ENCODE data around the gene CD200R1L. TPM values are rescaled to one million over a fixed set of nuclear protein-coding genes. Genes with fewer than 3 reads are reported as not detected.
"Not testable (repeated sequence)": the region's sequence is repeated elsewhere in the genome, so short reads cannot be mapped to it uniquely, and the experiment has no call there.

CD200R1L gene
- not detected in 2 replicates for polyA plus RNA-seq (2014; cell fraction: cytosol; rRNA removed)
- not detected in 2 replicates for polyA plus RNA-seq (2014; cell fraction: nucleus; rRNA removed)

- DNase-seq (ENCODE audit: low spot score): no peak
Observed at GRCh38 chr3:112846764-112847163, at the start of gene CD200R1L. CD200R1L (minus strand) TSS chr3:112846864; CDS start chr3:112829367, 17,497 bp downstream.

GRCh38 chr3:112894258-112894657 lies 47.6 kb upstream of the CD200R1L start:
- DNase-seq (ENCODE audit: low spot score): no peak

DNA sequence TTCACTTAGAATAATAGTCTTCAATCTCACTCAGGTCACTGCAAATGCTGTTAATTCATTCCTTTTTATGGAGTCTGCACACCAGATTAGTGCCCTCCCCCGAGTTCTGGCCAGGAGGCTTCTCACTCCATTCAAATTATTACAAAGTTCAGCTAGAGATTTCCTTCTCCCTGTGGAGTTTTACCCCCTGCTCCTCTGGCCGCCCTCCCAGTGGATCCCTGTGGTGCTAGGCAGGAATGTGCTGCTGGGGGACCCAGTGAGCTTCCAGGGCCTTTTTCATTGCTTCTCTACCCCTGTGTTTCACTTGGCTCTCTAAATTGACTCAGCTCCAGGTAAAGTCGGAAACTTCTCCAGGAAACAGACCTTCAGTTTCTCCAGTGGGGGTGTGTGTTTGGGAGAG lies 42.7 kb upstream of the CD200R1L start:
- DNase-seq (ENCODE audit: low spot score): no peak

DNA sequence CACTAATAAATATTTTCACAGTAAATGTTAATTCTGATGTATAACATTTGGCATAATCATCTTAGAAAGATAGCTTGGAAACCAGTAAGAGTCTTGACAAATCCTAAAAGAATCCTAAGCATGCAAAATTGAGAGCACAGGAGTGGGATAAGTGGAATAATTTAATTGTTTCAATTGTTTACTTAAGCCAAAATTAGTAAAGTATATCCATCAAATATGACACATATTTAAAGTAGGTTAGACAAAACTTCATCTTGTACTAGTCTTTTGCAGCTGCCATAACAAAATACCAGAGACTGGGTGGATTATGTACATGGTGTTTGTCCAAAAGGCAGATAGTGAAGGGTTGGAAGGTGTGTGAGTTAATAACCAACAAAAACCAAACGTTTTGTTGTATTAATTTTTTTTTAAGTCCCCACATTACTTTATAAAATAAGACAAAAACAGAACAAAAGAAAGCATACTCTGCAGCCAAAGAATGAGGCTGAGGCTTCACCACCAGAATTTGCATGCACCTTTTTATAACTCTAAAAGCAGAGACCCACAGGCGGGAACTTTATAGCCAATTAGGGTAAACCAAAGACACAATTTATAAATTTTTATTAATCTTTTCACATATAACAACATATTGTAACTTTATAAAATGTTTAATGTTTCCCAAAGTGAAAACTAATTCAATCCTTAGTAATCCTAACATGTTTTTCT lies 41.9 kb upstream of the CD200R1L start:
- no peak for DNase-seq (ENCODE audit: low spot score)

GRCh38 chr3:112884678-112885290 lies 38.1 kb upstream of the CD200R1L start:
- no peak for DNase-seq (ENCODE audit: low spot score)

- no peak for DNase-seq (ENCODE audit: low spot score)
Observed at GRCh38 chr3:112881891-112882290, 35.2 kb upstream of the CD200R1L start.

- no peak for DNase-seq (ENCODE audit: low spot score)
Observed at GRCh38 chr3:112875561-112875960, 28.9 kb upstream of the CD200R1L start.

DNA sequence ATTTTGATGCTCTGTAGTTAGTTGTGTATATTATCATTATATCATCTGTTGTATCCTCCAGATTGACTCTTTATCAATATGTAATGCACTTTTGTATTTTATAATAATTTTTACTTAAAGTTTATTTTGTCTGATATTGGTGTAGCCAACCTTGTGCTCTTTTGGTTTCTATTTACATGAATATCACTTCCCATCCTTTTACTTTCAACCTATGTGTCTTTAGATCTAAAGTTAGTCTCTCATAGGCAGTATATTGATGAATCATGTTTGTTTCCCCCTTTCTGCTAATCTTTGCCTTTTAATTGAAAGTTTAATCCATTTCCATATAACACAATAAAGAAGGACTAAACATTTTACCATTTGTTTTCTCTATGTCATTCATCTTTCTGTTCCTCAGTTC lies 28.1 kb upstream of the CD200R1L start:
- no peak for DNase-seq (ENCODE audit: low spot score)

DNA sequence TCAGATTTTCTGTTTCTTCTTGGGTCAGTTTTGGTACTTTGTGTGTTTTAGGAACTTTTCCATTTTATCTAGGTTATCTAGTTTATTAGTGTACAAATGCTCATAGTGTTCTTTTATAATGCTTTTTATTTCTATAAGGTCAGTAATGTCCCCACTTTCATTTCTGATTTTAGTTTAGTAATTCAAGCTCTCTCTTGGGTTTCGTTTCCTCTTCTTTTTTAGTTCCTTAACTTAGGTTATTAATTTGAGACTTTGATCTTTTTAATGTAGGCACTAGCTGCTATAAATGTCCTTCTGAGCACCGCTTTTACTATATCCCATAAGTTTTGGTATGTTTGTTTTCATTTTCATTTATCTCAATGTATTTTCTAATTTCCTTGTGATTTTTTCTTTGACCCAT lies 27.0 kb upstream of the CD200R1L start:
- no peak for DNase-seq (ENCODE audit: low spot score)

DNA sequence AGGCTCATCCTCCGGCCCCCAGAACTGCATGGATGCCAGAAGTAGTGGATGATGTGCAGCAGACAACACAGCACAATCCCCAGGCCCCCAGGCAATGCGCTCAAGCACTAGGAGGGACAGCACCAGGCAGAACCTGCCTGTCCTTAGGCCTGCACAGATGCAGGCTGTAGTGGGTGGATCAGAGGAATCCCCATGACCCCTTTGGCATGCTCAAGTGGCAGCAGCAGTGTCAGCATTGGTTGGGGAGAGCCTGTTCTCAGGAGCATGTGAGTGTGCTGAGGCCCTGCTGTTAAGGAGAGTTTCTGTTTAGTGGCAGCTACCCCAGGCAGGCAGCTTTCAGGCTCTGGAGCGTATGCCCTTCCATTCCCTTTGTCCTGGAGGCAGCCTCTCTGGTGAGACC lies 25.1 kb upstream of the CD200R1L start:
- no peak for DNase-seq (ENCODE audit: low spot score)

- no peak for DNase-seq (ENCODE audit: low spot score)
Observed at GRCh38 chr3:112865757-112866156, 19.1 kb upstream of the CD200R1L start.

DNA sequence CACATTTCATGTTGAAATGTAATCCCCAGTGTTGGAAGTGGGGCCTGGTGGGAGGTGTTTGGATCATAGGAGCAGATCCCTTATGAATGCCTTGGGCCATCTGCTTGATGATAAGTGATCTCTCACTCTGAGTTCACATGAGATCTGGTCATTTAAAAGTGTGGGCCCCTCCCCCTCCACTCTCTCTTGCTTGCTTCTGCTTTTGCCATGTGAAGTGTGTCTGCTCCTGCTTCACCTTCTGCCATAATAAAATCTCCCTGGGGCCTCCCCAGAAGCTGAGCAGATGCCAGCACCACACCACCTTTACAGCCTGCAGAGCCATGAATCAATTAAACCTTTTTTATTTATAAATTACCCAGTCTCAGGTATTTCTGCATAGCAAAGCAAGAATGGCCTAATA lies 14.2 kb upstream of the CD200R1L start:
- peak; percentile 77 for DNase-seq (ENCODE audit: low spot score)

DNA sequence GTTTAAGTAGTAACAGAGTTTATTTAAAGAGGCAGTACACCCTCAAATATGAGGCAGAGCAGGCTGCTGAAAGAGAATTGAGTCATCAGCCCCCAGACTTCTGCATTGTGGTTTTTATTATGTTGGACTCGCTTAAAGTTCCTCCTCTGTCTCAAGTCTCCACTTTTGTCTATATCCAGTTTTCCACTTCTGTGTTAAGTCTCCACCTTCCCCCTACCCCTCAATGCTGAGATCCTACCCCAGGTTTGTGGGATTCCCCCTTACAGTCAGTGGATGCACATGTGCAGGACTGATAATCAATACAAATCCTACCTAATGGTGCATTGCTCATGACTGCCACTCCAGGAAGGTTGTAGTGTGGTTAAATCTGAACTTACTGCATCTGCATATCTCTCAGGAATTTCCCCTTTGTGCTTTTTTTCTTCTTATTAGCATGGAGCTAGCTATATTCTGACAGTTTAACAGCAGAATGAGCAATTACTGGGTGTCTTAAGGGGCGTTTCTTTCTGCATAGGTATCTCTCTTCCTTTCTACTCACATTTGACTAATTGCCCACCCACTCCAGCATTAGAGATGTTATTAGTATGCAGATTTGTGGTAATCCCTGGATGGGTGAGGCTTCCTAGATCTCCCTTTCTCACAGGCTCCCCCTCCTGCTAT lies 11.9 kb upstream of the CD200R1L start:
- DNase-seq (ENCODE audit: low spot score): no peak

DNA sequence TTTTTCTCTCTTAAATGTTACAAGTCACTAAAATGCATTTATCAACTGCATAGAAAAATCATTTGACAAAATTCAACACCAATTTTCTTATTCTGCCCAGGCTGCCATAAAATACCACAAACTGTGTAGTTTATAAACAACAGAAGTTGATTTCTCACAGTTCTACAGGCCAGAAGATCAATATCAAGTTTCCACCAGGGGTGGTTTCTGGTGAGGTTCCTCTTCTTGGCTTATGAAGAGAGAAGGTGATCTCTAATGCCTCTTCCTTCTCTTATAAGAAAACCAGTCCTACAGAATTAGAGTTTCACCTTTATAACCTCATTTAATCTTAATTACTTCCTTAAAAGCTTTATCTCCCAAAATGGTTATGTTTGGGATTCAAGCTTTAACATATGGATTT lies 10.9 kb upstream of the CD200R1L start:
- DNase-seq (ENCODE audit: low spot score): no peak

DNA sequence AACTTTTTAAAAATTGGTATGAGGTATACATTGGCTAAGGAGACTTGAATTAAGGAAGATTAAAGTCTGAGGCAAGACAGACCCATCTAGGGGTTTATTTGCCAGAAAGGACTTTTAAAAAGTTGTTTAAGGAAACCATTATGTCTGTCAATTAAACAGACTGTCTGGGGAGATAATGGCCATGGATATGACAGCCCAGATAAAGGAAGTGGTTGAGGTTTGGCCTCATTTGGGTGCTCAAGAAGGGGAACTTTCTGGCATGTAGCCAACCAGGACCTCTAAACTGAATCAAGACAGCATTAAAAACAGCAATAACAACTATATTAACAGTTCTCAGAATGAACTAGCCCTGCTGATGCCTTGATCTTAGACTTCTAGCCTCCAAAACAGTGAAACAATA lies 9.9 kb upstream of the CD200R1L start:
- DNase-seq (ENCODE audit: low spot score): no peak

- no peak for DNase-seq (ENCODE audit: low spot score)
Observed at GRCh38 chr3:112855883-112856282, 9.2 kb upstream of the CD200R1L start.

DNA sequence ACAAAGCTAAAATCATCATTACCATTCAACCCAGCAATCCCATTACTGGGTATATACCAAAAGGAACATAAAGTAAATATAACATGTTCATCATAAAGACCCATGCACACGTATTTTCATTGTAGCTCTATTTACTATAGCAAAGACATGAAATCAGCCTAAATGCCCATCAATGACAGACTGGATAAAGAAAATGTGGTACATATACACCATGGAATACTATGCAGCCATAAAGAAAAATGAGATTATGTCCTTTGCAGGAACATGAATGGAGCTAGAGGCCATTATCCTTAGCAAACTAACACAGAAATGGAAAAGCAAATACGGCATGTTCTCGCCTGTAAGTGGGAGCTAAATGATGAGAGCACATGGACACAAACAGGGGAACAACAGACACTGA lies 8.4 kb upstream of the CD200R1L start:
- DNase-seq (ENCODE audit: low spot score): not testable (repeated sequence)

- DNase-seq (ENCODE audit: low spot score): no peak
Observed at GRCh38 chr3:112848196-112848595, 1.5 kb upstream of the CD200R1L start.

DNA sequence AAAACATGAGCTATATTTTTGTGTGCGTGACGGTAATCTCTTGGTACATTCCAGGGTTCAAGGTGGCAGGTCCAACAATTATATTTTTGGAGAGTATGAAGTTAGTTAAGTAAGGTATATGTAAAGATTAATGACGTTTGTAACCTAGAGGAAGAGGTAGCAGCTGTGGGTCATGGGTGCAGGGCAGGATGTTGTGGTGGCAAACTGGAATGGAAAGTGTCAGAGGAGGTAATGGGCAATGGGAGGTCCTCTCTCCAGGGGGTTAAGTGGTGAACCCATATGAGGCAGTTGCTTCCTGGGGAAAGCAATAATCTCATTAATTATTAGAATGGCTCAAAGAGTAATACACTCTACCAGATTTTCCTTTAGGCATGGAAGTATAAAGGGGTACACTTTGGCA lies 1.0 kb upstream of the CD200R1L start:
- no peak for DNase-seq (ENCODE audit: low spot score)

- DNase-seq (ENCODE audit: low spot score): no peak
Observed at GRCh38 chr3:112845772-112846171, 892 bp downstream of the CD200R1L start.

DNA sequence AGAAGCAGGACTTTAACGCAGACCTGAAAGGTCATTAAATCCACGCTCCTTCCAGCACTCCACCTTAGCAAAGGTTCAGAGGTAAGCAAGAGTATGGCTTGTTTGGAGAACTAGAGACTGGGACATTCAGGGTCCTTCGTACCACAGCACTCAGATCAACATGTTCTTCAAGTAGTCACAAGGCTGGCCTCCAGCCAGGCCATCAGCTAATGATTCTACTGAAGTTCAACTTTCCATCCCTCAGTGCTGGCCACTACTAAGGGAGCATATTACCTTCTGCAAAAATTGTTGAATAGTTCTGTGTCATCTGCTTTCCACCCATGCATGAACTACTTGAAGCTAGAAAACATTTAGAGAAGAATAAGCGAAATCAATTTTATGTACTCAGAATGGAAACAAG lies 17.6 kb downstream of the CD200R1L start:
- no peak for DNase-seq (ENCODE audit: low spot score)

All from SK-N-DZ (cell line).